ENCODE measurements around the gene LIMS2.

LIMS2 gene

DNA sequence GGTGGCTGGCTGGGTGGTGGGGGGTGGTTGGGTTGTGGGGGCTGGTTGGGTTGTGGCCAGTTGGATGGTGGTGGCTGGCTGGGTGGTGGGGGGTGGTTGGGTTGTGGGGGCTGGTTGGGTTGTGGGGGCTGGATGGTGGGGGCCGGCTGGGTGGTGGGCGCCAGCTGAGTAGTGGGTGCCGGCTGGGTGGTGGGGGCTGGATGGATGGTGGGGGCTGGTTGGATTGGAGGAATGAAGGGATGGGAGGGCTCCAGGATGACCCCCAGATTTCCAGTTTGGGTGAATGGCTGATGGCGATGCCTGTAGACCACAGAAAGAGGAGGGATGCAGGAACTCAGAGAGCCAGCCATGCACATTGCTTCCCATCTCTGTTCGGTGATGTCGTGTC lies 56.1 kb downstream of the LIMS2 start:
- no peak for DNase-seq

DNA sequence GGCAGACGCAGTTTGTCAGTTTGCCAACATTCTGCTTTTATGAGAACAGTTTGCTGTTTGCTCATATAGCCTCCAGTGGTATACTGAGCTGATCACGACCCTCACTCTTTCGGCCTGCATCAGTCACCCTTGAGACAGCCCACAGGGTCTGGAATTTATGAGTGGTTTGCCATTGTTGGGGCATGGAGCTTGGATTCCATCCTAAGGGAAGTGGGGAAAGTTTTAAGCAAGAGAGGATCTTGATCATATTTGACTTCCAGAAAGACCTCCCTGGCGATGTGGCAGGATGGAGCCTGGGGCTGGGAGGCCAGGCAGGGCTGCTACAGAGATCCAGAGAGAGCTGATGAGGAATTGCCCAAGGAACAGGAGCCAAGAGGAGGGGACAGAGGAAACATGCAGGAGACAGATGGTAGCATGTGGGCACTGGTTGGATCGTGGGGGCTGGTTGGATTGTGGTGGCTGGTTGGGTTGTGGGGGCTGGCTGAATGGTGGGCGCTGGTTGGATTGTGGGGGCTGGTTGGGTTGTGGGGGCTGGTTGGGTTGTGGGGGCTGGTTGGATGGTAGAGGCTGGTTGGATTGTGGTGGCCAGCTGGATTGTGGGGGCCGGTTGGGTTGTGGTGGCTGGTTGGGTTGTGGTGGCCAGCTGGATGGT lies 56.7 kb downstream of the LIMS2 start:
- no peak for DNase-seq

DNA sequence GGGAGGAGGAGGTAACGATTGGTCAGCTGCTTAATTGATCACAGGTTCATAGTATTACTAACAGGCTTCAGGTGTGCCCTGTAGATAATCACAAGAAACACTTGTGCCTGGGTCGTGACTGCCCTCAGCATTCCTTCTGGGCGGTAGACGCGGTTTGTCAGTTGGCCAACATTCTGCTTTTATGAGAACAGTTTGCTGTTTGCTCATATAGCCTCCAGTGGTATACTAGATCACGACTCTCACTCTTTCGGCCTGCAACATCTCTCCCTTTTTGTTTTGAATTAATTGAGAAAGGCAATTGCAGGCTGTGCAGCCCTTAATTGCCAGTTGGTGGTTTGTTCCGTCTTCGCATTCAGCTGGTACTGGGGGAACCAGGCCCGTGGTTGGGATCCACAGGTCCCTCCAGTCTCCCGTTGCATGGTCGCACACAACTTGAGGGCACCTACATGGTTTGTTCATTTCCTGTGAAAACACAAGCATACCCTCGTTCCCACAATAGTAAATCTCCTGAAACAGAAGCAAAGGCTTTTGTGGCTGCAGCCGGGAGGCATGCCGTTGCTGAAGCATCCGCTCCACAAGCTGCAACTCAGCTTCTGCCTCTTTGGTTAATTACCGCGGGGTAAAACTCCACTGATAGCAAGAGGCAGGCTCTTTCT lies 59.7 kb downstream of the LIMS2 start:
- no peak for DNase-seq

DNA sequence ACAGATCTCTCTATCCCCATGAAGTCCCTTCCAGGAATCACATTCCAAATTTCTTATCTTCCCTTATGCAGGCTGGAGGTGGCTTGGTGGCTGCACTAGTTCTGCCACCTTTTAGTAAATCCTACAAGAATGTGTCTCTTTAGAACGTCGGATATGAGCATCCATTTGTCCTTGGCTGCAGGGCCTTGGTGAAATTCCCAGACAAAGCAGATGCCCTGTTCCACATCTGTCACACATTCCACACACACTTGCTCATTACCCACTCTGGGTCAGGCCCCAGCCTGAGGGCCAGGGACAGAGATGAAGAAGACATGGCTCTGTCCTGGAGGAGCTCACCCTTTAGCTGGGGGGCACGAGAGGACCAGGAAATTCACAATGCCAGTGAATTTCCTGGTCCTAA lies 60.6 kb downstream of the LIMS2 start:
- DNase-seq, result no peak

DNA sequence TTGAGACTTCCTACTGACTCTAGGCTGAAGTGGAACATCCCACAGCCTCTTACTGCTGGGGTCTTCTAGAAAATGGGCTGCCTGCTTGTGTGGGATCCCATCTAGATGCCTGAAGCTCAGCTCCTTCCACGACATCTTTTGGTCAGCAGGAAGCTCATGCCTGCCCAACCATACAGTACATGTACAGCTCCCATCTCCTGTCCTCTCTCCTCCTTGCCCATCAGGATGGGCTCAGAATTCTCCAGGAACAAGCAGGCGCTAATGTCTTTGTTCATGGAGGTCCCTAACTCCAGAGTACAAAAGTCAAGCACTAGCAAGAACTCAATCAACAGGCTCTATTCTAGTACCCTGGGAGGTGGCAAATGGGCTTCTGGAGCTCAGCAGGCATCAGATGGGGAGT lies 61.1 kb downstream of the LIMS2 start:
- no peak for DNase-seq

DNA sequence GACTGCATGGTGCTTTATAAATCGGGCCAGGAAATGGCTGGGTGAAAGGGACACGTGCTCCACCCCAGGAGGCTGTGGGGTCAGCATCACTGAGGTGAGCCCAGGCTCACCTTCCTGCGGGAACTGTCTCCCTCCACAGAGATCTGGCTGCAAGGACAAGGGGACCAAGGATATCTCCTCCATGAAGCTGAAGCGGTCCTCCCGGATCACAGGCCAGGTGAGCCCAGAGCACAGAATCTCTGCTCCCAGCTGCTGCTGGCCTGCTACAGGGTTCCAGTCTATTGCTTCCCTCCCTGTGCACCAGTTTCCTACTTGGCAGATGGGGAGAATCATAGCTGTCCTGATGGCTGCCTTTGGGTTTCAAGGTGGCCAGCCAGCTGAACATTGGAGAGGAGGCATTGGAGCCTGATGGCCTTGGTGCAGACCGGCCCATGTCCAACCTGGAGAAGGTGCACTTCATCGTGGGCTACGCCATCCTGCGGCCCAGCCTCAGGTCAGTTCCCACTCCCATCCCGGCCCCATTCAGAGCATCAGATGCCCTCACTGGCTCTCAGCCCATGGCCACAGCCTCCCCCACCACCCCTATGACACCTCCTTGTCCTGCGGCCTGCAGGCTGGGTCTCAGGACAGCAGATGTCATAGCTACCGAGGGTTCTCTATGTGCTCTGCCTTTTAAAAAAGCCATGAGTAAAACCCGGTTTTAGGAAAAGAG lies 63.1 kb downstream of the LIMS2 start:
- DNase-seq, result no peak

DNA sequence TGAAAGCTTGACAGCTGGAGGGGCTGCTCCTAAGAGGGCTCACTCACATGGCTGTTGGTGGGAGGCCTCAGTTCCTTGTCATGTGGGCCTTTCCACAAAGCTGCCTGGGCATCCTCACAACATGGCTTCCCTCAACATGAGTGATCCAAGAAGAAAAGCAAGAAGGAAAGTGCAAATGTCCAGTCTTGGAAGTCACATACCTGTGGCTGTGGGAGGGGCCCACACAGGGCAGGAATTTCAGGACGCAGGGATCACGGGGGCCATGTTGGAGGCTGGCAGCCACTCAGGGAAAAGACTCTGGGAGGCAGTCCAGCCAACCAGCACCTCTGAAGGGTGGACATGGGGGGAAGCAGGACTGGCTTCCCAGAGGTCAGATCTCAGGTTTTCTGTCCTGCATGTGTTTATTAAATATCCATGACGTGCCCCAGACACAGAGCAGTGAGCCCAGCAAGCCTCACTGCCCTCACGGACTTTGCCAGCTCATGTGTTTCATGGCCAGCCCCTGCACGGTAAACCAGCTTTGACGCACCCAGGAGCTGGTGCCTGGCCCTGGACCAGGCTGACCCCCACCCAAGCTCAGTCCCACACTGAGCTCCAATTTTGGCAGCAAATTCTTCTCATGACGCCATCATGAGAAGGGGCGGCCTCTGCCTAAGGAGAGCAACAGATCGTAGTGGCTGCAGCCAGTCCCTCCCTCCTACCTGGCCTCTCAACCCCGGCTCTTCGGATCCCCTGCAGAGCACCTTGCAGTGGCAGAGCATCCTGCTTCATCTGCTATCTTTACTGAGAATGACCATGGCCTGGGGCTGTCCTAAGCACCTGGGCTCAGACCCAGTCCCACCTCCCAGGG lies 64.0 kb downstream of the LIMS2 start:
- DNase-seq, result no peak

DNA sequence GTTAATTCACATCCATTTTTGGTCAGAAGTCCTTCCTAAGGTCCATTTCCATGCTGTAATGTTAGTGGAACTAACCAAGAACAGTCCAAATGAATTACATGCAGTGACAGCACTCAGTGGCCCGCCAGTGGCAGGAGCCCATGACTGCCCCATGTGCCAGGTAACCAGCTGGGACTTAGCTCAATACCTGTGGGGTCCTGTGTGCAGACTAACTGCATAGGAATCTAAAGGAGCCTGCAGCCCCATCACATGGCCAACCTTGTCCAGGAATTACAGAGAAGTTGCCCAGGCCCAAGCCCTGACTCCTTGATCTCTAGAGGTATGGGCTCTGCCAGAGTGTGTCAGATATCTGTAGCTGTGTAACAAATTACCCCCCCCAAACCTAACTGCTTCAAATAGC lies 64.8 kb downstream of the LIMS2 start:
- DNase-seq, result no peak

DNA sequence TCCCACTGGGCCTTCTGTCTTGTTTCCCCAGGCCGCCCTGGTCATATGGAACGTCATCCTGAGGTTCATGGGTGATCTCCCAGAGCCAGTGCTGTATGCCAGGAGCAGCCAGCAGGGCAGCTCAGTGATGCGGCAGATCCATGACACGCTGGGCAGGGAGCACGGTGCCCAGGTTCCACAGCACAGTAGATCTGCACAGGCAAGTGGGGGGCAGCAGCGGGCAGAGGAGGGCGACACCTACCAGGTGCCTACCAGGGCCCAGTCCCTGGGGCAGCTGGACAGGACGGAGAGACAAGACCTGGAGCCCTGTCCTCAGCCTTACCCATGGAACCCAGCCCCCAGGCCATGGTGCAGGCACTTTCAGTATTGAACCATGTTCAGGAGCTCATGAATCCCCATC lies 65.5 kb downstream of the LIMS2 start:
- no peak for DNase-seq

DNA sequence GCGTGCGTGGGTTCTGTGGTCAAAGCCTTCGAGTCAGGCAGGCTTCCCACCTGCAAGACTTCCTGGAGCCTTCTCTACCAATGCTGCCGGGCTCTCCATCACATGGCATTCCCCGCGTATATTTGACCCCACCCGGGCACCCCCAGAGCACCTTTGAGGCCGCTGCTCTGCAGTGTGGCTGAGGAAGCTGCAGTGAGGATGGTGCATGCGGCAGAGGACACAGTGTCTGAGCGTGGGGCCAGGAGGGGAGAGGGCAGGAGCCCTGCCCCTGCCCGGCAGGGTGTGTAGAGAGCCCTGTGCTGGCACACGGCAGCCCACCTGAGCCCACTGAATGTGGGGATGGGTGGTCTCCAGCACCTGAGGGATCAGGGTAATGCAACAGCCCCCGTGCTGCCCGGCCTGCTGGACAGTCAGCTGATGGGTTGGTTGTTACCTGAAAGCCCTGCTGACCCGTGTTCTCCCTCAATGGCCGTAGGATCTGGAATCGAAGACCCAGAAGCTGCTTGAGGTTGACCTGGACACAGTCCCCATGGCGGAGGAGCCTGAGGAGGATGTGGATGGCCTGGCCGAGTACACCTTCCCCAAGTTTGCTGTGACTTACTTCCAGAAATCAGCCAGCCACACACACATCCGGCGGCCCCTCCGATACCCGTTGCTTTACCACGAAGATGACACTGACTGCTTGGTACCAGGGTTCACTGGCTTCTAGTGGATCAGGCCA lies 66.1 kb downstream of the LIMS2 start:
- no peak for DNase-seq

DNA sequence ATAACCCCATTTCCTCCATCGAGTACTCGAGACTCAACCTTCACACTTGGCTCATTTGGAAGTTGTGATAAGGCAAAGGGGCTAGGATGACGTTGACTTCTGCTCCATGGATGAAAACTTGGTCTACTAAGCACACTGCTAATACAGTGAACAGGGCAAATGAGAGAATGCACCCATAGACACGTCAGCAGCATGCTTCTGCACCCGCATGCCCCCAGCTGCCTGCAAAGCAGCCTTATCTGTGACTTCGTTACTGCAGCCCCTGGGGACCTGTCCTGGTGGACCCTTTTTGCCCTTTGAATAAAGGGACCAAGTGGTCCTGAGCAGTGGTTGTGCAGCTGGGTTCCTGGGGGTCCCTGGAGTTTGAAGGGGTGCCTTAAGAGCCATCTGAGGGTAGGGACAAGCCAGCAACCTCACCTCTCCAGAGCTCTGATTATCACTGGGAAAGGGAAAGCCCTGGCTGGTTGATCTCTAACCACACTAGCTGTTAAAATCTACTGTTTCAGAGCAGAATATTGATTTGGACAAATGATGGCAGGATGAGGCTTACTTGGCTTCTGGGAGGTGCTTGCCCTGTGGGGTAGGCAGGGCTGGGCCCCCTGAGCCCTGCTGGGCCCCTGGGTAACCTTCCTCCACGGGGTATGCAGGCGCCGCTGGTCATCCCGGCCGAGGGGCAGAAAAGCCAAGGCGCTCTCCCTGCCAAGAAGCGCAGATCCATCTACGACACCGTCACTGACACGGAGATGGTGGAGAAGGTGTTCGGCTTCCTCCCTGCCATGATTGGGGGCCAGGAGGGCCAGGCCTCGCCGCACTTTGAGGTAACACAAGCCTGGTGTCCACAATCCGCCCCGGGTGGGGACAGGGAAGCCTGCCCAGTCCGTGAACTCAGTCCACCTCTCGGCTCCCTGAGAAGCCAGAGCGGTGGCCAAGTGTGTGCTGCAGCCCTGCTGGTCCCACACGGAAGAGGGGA lies 67.0 kb downstream of the LIMS2 start:
- DNase-seq, result no peak

DNA sequence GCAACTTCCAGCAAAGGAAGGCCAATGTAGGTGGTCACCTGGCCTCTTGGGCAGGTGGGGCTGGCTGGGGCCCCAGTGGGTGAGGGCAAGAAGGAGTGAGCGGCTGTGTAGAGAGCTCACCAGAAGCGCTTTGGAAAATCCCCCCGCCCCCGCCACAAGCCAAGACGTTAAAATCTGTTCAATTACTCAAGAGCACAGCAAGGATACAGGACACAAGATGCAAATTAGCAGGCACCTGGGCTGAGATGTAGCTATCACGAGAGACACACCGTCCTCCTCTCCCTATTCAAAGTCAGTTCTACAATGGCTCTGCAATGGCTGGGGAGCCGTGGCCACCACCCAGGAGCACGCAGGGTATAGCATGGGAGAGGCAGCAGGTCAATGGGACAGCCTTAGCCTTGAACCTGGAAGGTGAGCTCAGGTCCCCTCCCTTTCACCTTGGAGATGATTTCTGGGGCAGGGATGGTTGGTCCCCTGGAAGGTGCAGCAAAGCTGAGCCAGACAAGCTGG lies 67.9 kb downstream of the LIMS2 start:
- no peak for DNase-seq

DNA sequence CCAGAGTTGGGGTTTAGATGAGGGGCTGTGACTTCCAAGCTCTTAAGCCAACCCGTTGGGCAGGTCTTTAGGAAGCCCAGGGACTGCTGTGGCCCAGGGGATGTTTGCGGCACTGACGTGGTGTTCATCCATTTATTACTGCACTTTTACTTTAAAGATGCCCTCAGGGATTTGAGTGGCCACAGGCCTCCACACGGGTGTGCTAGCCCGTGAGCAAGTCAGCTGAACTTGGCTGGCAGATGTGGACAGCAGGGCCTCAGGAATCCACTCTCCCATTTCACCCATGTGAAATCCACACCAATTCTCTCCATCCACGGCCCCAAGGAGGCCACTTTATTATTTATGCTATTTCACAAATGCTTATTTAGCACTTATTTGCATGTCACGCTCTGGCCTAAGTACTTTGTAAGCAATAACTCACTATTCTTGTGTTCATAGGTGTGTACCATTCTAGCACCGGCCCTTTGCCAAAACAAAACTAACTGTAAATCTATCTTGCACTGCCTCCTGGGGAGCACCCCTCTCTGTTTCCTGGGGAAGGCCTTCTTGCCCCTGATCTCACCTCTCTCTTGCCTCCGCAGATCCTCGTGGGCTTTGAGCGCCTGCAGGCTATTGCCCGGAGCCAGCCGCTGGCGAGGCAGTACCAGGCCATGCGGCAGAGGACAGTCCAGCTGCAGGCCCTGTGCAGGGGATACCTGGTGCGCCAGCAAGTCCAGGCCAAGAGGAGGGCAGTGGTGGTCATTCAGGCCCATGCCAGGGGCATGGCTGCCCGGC lies 68.5 kb downstream of the LIMS2 start:
- no peak for DNase-seq

DNA sequence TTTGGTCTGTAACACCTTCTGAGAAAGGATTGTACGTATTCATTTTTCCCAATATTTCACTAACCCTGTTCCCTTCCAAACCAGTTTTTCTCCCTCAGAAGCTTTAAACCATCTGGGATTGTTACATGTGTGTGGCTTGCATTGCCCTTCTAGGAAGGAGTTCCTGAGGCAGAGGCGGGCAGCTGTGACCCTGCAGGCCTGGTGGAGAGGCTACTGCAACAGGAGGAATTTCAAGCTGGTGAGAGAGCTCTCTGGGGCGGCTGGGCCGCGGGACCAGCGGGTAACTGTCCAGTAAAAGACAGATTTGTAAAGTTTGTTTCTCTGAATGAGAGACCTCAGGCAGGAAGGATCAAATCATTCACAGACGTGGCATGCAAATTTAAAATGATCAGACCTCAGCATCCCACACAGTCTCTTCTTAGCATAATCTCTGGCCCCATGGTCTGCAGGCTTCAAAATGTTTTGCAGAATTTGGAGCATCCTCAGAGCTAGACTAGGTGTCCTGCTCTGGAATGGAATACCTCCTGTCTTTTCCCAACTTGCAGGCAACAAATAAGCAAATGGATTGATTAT lies 69.6 kb downstream of the LIMS2 start:
- DNase-seq, result no peak

DNA sequence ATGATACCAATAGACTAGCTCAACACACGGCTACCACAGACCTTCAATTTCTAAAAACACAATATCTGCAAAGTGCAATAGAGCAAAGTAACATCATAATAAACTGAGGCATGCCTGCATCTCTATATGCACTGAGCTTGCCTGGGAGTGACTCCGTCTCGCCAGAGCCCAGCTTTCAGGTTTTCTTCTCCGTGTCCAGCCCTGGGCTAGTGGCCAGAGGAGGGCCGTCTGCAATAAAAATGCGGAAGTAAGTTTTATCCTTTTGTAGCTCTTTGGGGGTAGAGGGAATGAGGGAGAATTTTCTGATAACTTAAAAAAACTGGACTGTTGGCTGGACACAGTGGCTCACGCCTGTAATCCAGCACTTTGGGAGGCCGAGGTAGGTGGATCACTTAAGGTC lies 70.3 kb downstream of the LIMS2 start:
- no peak for DNase-seq

DNA sequence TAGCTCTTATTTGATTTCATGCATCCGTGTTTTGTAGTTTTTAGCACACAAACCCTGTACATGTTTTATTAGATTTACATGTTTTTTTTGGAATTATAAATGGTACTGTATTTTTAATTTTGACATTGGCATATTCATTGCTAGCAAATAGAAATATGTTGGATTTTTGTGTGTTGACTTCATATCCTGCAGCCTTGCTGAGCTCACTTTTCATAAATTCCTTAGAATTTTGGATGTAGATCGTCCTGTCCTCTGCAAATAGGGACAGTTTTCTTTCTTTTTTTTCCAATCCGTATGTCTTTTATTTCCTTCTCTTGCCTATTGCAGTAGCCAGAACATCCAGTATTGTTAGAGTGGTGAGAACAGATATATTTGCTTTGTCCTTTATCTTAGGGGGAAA lies 76.1 kb downstream of the LIMS2 start:
- no peak for DNase-seq

DNA sequence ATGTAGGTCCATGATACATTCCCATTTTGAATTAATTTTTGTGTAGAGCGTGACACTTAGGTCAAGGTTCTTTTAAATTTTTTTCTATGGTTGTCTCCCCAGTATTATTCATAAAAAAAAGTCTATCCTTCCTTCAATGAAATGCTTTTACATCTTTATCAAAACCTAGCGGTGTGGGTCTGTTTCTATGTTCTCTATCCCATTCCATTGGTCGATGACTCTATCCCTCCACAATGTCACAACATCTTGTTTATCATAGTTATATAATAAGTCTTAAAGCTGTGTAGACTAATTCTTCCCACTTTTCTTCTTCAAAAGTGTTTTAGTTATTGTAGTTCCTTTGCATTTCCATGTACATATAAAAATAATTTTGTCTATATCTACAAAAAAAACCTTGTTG lies 76.6 kb downstream of the LIMS2 start:
- DNase-seq, result no peak

DNA sequence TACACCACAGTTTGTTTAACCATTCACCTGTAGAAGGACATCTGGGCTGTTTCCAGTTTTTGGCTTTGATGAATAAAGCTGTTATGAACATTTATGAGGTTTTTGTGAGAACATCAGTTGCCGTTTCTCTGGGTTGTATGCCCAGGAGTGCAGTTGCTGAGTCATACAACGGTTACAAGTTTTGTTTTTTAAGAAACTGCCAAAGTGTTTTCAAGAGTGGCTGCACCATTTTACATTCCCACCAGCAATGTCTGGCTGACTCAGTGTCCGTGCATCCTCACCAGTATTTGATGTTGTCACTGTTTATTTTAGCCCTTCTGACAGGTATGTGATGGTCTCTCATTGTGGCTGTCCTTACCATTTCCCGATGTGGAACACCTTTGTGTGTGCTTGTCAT lies 77.3 kb downstream of the LIMS2 start:
- DNase-seq, result no peak

DNA sequence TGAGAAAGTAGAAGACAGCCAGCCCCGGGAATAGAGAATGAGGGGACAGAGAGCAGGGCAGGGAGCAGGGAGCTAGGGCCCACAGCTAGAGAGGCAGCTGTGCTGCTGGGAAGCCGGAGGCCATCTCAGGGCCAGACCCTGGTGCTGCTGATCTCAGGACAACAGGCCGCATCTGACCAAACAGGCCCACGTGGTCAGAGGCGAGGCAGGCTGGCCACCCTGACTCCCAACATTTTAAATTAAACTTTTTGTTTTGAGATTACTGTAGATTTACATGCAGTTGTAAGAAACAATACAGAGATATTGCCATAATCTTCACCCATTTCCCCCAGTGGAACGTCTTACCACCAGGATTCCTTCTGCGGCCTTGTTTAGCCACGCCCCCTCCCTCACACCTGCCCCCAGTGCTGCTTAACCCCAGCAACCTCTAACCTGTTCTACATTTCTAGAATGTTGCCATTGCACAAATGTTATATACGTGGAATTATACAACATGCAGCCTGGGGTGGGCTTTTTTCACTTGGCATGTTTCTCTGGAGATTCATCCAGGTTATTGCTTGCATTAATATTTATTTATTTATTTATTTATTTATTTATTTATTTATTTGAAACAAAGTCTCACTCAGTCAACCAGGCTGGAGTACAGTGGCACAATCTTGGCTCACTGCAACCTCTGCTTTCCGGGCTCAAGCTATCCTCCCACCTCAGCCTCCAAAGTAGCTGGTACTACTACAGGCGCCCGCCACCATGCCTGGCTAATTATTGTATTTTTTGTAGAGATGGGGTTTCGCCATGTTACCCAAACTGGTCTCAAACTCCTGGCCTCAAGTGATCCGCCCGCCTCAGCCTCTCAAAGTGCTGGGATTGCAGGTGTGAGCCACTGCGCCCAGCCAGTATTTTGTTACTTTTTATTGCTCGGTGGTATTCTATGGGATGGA lies 78.0 kb downstream of the LIMS2 start:
- DNase-seq, result no peak
